GM21360 (cell line): ENCODE results near the gene TSPAN6.

Experiments
- ATAC-seq: cut with Tn5 transposase; IDR thresholded peaks from one replicate; pipeline ENCODE4 v1.9.1; 2021; ENCODE audit warnings: mild to moderate bottlenecking, moderate library complexity; ENCODE audit not compliant: unreplicated experiment

The TSPAN6 gene

GRCh38 chrX:100636321-100636991 is at the start of gene TSPAN6:
TSPAN6 (minus strand) TSS chrX:100636806; CDS start chrX:100636694, 112 bp downstream.
- ATAC-seq = peak; percentile 99

- no peak for ATAC-seq
Observed at GRCh38 chrX:100685997-100686305, 49.3 kb upstream of the TSPAN6 start.

- ATAC-seq = peak; percentile 68
Observed at GRCh38 chrX:100685284-100685996, 48.8 kb upstream of the TSPAN6 start.

GRCh38 chrX:100682939-100683338 is 46.3 kb upstream of the TSPAN6 start:
- ATAC-seq = no peak

GRCh38 chrX:100681599-100681998 is 45.0 kb upstream of the TSPAN6 start:
- no peak for ATAC-seq

GRCh38 chrX:100680756-100681155 is 44.1 kb upstream of the TSPAN6 start:
- no peak for ATAC-seq

GRCh38 chrX:100677611-100678181 is 41.1 kb upstream of the TSPAN6 start:
- ATAC-seq = no peak

GRCh38 chrX:100674705-100675104 is 38.1 kb upstream of the TSPAN6 start:
- ATAC-seq = peak; percentile 59

- ATAC-seq = no peak
Observed at GRCh38 chrX:100673397-100673953, 36.9 kb upstream of the TSPAN6 start.

- no peak for ATAC-seq
Observed at GRCh38 chrX:100672966-100673365, 36.4 kb upstream of the TSPAN6 start.

GRCh38 chrX:100663642-100664041 is 27.0 kb upstream of the TSPAN6 start:
- ATAC-seq = no peak

GRCh38 chrX:100662796-100663195 is 26.2 kb upstream of the TSPAN6 start:
- ATAC-seq = no peak

GRCh38 chrX:100662170-100662569 is 25.6 kb upstream of the TSPAN6 start:
- ATAC-seq = no peak

- no peak for ATAC-seq
Observed at GRCh38 chrX:100659431-100660137, 23.0 kb upstream of the TSPAN6 start.

GRCh38 chrX:100658941-100659381 is 22.4 kb upstream of the TSPAN6 start:
- ATAC-seq = no peak

- no peak for ATAC-seq
Observed at GRCh38 chrX:100654261-100654660, 17.7 kb upstream of the TSPAN6 start.

GRCh38 chrX:100652266-100652665 is 15.7 kb upstream of the TSPAN6 start:
- ATAC-seq = no peak

GRCh38 chrX:100650841-100651240 is 14.2 kb upstream of the TSPAN6 start:
- no peak for ATAC-seq

- ATAC-seq = no peak
Observed at GRCh38 chrX:100649550-100650356, 13.1 kb upstream of the TSPAN6 start.
